ENCODE results near the gene ABCA4.

DNA sequence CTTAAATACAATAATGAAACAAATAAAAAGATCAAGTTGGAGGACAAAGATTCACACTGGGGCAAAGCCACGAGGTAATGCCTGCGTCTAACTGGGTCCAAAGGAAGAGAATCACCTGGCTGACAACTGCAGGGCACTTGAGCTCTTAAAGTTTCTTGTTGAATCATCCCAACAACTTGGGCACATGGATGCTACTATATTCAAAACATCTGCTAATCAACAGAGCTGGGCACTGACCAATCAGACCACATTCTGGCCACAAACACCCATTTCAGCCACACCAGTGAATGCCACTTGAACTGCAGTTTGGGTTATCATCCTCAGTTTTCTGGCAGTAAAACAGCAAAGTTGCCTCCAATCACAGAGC is 51.0 kb downstream of the ABCA4 start:
- TF ChIP-seq, protein P1, sequence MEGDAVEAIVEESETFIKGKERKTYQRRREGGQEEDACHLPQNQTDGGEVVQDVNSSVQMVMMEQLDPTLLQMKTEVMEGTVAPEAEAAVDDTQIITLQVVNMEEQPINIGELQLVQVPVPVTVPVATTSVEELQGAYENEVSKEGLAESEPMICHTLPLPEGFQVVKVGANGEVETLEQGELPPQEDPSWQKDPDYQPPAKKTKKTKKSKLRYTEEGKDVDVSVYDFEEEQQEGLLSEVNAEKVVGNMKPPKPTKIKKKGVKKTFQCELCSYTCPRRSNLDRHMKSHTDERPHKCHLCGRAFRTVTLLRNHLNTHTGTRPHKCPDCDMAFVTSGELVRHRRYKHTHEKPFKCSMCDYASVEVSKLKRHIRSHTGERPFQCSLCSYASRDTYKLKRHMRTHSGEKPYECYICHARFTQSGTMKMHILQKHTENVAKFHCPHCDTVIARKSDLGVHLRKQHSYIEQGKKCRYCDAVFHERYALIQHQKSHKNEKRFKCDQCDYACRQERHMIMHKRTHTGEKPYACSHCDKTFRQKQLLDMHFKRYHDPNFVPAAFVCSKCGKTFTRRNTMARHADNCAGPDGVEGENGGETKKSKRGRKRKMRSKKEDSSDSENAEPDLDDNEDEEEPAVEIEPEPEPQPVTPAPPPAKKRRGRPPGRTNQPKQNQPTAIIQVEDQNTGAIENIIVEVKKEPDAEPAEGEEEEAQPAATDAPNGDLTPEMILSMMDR (IDR thresholded peaks at IDR 0.05): no peak
- no peak for TF ChIP-seq POLR2A (IDR thresholded peaks at IDR 0.05)
